ENCODE data around the gene RRAS.

- TF ChIP-seq, protein P1, sequence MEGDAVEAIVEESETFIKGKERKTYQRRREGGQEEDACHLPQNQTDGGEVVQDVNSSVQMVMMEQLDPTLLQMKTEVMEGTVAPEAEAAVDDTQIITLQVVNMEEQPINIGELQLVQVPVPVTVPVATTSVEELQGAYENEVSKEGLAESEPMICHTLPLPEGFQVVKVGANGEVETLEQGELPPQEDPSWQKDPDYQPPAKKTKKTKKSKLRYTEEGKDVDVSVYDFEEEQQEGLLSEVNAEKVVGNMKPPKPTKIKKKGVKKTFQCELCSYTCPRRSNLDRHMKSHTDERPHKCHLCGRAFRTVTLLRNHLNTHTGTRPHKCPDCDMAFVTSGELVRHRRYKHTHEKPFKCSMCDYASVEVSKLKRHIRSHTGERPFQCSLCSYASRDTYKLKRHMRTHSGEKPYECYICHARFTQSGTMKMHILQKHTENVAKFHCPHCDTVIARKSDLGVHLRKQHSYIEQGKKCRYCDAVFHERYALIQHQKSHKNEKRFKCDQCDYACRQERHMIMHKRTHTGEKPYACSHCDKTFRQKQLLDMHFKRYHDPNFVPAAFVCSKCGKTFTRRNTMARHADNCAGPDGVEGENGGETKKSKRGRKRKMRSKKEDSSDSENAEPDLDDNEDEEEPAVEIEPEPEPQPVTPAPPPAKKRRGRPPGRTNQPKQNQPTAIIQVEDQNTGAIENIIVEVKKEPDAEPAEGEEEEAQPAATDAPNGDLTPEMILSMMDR (IDR thresholded peaks at IDR 0.05; ENCODE audit: insufficient read depth, low read length, poor library complexity, severe bottlenecking) = peak; percentile 98
- TF ChIP-seq EZH2phosphoT487 (conservative IDR thresholded peaks at IDR 0.05; ENCODE audit: low read length) = no peak
Measured at GRCh38 chr19:49672131-49672919, 32.4 kb upstream of the RRAS start.

All from SU-DHL-6 (cell line).